BJ (cell line): ENCODE data around the gene ENO4. TPM values are rescaled to one million over a fixed set of nuclear protein-coding genes. Genes with fewer than 3 reads are reported as not detected.

Source experiments
- CTCF ChIA-PET: fragments of 350-600 bp; formaldehyde crosslinking; extraction: SDS; loops from one replicate; lab custom pipeline; 2021; ENCODE audit warnings: antibody characterized with exemption, inconsistent platforms; lab: Yijun Ruan, JAX
- POLR2A ChIA-PET: fragments of 300-600 bp; sonication (Branson Sonifier 250); formaldehyde crosslinking; extraction: SDS; loops from one replicate; lab custom pipeline; 2021; ENCODE audit warnings: antibody characterized with exemption; lab: Charles Lee
- DNase-seq: peaks from one replicate; pipeline ENCODE4 v3.0.0-alpha.2; 2011; ENCODE audit warnings: low read depth
- H3K27me3 ChIP-seq: 2 replicates; pipeline ENCODE4 v1.6.0; 2011; ENCODE audit warnings: low read length; ENCODE audit not compliant: control insufficient read depth, insufficient read depth
- H3K36me3 ChIP-seq: 2 replicates; pipeline ENCODE4 v1.5.1; 2011; ENCODE audit warnings: low read length; ENCODE audit not compliant: control insufficient read depth, insufficient read depth
- H3K4me3 ChIP-seq: 2 replicates; pipeline ENCODE4 v1.5.1; 2011; ENCODE audit warnings: low read depth, mild to moderate bottlenecking, control low read depth, low read length
- CTCF ChIP-seq: IDR thresholded peaks from 2 replicates; pipeline ENCODE4 v1.5.1; 2011; ENCODE audit warnings: low read depth, mild to moderate bottlenecking, control low read depth, inconsistent platforms, low read length, moderate library complexity; ENCODE audit not compliant: insufficient read depth
- polyA plus RNA-seq: library from polyadenylated mRNA; depleted of rRNA; stranded (reverse); fragments of >200 nt; gene quantifications from 2 replicates; pipeline ENCODE4 v1.2.3, GENCODE V29; 2011

ENO4 gene
- polyA plus RNA-seq, 1 experiment = 0.29 TPM

GRCh38 chr10:116819999-116820677 lies 29.2 kb upstream of the ENO4 start:
- H3K27me3 ChIP-seq = no peaks in the 10 kb centered on the region; the same call in 1 of the 2 replicates
- TF ChIP-seq CTCF = no peak
- ChIA-PET CTCF (no interaction called here), POLR2A (no interaction called here)
- DNase-seq = no peak
- no peaks in the 10 kb centered on the region for H3K36me3 ChIP-seq
- H3K4me3 ChIP-seq = no peak overlapping the region

- Histone ChIP-seq H3K36me3 (no peaks in the 10 kb centered on the region), H3K4me3 (no peak overlapping the region), H3K27me3 (no peaks in the 10 kb centered on the region)
- TF ChIP-seq CTCF = no peak
- ChIA-PET POLR2A (no interaction called here), CTCF (no interaction called here)
- no peak for DNase-seq
Measured at GRCh38 chr10:116825901-116826300, 23.4 kb upstream of the ENO4 start.

GRCh38 chr10:116826803-116827202 lies 22.5 kb upstream of the ENO4 start:
- POLR2A ChIA-PET = no interaction called here
- no peak for TF ChIP-seq CTCF
- CTCF ChIA-PET = interaction anchor here (1.0 to 1.4 kb wide), 2 partner anchors 340 to 343 kb away, joined by 3 to 5 read pairs; no protein-coding TSS in a partner anchor
- Histone ChIP-seq H3K4me3 (no peak overlapping the region), H3K36me3 (no peaks in the 10 kb centered on the region), H3K27me3 (no peaks in the 10 kb centered on the region)
- DNase-seq = no peak

- TF ChIP-seq CTCF = 0 out of 2 replicates have a peak, but pooled peaks have one; percentile 20
- Histone ChIP-seq H3K27me3 (no peaks in the 10 kb centered on the region), H3K36me3 (no peaks in the 10 kb centered on the region), H3K4me3 (no peak overlapping the region)
- no peak for DNase-seq
- ChIA-PET POLR2A (no interaction called here), CTCF (interaction anchor here (1.0 to 1.4 kb wide), 4 partner anchors 39 to 342 kb away, joined by 3 to 7 read pairs (median 4); no protein-coding TSS in a partner anchor)
Measured at GRCh38 chr10:116827214-116827671, 22.1 kb upstream of the ENO4 start.

GRCh38 chr10:116828116-116828515 lies 21.2 kb upstream of the ENO4 start:
- no peaks in the 10 kb centered on the region for H3K36me3 ChIP-seq
- H3K27me3 ChIP-seq = no peaks in the 10 kb centered on the region
- DNase-seq = no peak
- H3K4me3 ChIP-seq = no peak overlapping the region
- POLR2A ChIA-PET = no interaction called here
- CTCF ChIA-PET = interaction anchor here (1.2 to 1.4 kb wide), 3 partner anchors 40 to 340 kb away, joined by 3 to 7 read pairs (median 4); no protein-coding TSS in a partner anchor
- TF ChIP-seq CTCF = no peak
